Activated T-cell treated with anti-CD3 and anti-CD28 coated beads for 24 hours (primary cell): ENCODE measurements around the gene SMIM35.

ENCODE experiments used
- DNase-seq: peaks from one replicate; pipeline ENCODE4 v3.0.0-alpha.2; 2020; ENCODE audit warnings: low read depth

Gene SMIM35

DNA sequence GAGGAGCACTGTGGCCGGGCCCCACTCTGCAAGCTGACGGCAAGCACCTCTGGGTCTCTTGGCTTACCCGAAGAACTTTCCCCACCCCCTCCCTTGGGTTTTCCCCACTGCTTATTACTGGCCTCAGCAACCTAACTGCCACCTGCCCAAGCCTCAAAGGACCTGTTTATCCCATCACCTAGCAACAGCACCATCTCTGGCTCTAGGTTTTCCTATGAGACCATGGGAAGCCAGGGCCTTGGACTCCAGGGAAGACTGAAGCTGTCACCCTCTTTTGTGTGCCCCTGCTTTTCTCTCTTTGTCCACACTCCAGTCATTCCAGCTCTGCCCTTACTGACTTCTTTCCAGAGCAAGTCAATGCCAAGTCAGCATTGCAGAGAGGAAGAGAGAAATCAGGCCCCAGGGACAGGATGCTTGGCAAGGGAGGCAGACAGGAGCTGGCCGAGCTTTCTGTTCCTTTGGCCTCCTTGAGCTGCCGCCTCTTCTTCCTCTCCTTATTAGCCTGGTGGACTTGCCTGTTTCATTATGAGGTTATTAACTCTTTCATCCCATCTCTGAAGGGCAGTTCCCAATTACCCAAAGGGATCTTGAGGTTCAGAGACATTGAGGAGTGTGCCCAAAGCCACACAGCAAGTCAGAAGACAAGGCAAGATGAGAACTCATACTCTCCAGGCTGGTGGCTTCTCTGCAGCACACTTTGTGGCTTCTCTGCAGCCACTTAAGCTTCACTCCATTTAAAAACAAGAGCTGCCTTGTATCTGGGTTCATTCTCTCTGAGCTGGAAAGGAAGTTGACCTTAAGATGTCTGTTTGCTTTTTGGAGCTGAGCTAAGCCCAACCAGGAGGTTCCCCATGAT lies at the start of gene SMIM35:
SMIM35 (minus strand) TSS at position 51 of the 856 bp plus-strand sequence. CDS start 206 bp downstream, outside the sequence.
- no peak for DNase-seq

GRCh38 chr11:118136341-118136740 lies 49.6 kb upstream of the SMIM35 start:
- DNase-seq, result no peak

GRCh38 chr11:118135796-118136165 lies 49.0 kb upstream of the SMIM35 start:
- no peak for DNase-seq

DNA sequence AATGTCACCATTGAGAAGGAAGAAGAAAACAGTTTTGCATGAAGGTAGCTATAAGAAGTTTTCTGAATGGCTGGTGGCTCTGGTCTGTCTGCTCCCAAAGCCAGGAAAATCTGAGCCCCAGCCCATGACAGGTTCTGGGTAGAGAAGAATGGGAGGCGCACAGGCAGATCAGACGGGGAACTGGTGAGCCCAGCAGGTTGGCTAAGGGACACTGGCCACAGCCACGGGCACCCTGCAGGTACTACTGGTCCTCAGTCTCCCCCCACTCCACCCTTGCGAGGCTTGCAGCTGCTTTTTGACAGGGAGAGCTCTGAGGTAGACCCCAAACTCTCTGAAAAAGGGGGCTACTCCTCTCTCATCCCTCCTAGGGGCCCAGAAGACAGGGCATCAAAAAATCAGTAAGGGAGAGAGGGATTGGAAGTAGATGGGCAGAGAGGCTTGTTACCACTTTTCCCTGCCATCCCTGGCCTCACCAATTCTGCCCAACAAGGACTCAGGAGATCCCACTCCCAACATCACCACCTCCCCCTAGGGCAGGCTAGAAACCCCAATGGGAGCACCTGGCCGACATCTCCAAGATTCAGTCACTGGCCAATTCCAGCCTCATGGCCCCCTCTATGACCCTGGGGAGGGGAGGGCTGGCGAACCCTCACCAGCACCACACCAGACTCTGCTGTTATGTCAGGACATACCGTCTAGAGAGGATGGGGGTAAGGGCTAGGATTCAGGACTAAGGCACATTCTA lies 48.5 kb upstream of the SMIM35 start:
- no peak for DNase-seq

GRCh38 chr11:118133816-118134215 lies 47.1 kb upstream of the SMIM35 start:
- DNase-seq, result no peak

DNA sequence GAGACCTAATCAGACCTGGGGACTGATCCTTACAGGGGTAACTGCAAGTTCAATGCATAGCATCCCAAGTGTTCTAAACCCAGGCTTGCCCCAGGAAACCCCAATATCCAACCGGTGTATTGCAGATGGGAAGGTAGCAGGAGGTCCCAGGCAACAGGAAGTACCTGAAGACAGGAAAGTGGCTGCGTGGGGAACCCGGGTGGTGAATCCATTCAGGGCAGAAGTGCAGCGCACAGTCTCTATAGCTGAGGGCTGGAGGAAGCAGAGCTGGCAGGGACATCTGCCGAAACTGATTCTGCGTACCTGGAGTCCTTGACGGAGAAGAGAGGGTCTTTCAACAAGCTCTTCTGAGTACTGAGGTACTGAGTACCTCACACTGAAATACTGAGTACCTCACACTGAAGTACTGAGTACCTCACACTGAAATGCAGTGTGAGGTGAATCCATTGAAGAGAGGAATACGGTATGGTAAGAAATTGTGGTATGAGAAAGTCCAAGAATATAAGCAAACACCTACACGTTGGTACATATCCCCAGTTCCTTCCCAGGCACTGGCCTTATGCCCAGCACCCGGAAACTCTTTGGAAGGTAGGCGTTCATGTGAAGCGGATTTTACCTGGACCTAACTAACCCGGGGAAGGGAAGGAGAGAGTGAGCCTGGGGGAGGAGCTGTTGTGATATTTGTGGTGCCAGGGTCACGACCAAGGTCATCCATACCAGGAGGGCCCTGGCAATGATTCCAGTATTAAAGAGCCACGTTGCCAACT lies 45.8 kb upstream of the SMIM35 start:
- no peak for DNase-seq

DNA sequence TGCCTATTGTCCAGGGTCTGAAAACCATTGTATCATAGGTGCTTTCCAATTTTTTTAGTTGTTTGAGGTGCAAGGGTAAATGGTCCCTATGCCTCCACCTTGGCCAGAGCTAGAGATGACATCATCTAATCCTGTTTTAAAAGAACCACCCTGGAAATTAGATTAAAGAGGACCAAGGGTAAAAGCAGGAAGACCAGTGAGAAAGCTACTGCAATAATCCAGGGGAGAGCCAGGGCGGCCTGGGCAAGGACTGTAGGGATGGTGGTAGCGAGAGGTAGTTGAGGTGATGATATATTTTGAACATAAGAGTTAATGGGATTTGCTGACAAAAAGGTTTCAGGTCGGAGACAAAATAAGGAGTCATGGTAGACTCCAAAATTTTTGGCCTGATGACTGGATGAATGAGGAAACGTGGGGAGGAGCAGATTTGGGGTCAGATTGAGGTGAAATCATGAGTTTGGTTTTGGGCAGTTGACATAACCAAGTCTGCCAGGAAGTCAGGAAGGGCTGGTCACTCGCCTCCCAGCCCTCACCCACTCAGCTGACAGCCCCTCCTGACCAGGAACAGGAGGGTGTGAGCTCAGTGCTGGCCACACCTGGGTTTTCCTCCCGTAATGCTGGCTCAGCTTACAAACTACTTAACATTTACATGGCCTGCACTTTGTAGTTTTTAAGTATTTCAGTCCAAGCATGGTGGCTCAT lies 42.9 kb upstream of the SMIM35 start:
- DNase-seq, result no peak

DNA sequence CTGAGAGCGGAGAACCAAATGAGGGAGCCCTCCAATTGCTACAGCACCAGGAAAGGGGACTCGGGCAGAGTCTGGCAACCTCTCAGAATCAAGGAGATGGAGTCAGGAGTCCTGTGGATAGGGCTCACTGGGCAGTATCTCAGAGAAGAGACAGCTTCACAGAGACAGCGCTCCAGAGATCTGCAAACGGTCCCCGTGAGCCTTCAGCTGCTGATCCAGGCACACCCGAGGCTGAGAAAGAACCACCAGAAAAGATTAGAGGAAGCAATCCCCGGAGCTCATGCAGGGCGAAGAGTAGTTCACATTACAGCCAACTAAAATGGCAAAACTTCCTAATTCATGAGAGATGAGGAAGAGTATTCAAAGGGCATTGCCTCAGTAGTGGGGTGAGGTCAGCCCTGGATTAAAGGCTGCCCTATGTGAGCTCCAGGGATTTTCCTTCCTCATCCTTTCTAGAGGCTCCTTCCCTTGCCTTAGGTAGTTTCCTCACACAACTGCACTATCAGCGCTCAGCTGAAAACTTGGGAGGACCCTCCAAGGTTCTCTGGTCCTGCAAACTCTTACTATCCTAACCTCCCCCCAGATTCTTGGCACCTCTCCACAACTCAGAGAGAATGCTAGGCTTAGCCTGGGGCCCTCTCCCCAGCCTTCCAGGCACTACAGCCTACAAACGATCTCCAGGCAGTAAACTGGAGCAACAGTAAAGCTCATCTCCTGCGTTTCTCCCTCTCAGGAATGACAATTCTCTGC lies 42.1 kb upstream of the SMIM35 start:
- DNase-seq, result no peak

- DNase-seq, result no peak
Observed at GRCh38 chr11:118128310-118128709, 41.5 kb upstream of the SMIM35 start.

GRCh38 chr11:118126082-118126838 lies 39.5 kb upstream of the SMIM35 start:
- no peak for DNase-seq

DNA sequence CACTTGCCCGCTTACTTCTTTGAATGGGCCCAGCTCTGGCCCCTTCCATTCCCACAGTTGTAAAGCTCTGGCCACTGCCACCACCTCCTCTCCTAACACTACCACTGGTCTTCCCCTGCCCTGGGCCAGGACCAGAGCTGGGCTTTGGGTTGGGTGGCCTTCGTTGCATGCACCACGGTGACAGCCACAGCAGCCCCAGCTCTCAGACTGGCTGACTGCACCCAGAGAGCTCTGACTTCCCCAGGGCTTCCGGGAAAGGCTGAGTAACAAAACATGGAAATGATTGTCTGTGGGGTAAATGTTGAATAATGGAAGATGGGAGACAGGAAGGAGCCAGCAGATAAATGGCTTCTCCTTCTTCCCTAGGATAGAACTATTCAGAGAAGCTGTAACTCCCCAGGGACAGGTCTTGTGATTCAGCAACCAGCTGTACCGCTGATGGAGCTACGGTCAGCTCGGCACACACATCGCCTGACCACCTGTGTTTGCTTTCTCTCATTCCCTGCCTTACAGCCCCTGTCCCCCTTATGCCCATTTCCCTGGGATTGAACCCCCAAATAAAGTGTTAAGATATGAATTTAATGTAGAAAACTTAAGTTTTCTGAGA lies 38.3 kb upstream of the SMIM35 start:
- no peak for DNase-seq

GRCh38 chr11:118120793-118121192 lies 34.0 kb upstream of the SMIM35 start:
- DNase-seq, result no peak

- no peak for DNase-seq
Observed at GRCh38 chr11:118117790-118118601, 31.2 kb upstream of the SMIM35 start.

- DNase-seq, result no peak
Observed at GRCh38 chr11:118115048-118115447, 28.3 kb upstream of the SMIM35 start.

GRCh38 chr11:118114266-118114665 lies 27.5 kb upstream of the SMIM35 start:
- no peak for DNase-seq

GRCh38 chr11:118112711-118113430 lies 26.1 kb upstream of the SMIM35 start:
- no peak for DNase-seq

DNA sequence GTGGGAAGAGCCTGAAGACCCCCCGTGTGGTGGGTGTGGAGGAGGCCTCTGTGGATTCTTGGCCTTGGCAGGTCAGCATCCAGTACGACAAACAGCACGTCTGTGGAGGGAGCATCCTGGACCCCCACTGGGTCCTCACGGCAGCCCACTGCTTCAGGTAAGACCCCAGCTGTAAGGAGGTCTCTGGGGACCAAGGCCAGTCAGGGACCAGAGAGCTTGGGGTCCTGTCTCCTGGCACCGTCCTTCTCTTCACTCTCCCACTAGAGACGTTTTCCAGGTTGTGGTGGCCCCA lies 24.9 kb upstream of the SMIM35 start:
- no peak for DNase-seq

- DNase-seq, result no peak
Observed at GRCh38 chr11:118111019-118111743, 24.4 kb upstream of the SMIM35 start.
